Prostate gland (tissue), 2 donors: ENCODE results near the gene IQCC.

ENCODE experiments used
- POLR2A ChIP-seq: fragments of 450-650 bp; IDR thresholded peaks from one replicate; pipeline ENCODE4 v1.6.1; 2016; ENCODE audit warnings: antibody characterized with exemption, mild to moderate bottlenecking
- POLR2AphosphoS5 ChIP-seq: sonication (generic); formaldehyde crosslinking; IDR thresholded peaks from one replicate; pipeline ENCODE4 v1.6.1; 2017; ENCODE audit warnings: antibody characterized with exemption
- TF ChIP-seq, protein P1 (sequence below), 4 experiments: fragments of 200-600 bp in 2 of 4; fragments of 450-650 bp in 2 of 4; sonication (generic) in 2 of 4; IDR thresholded peaks; 1 replicate in 3 of 4; 2 replicates in 1 of 4; pipeline ENCODE4 v1.5.1; 2016 to 2019; ENCODE audit warnings: antibody characterized with exemption in 4 of 4, mild to moderate bottlenecking in 2 of 4, moderate library complexity in 2 of 4

DNA sequence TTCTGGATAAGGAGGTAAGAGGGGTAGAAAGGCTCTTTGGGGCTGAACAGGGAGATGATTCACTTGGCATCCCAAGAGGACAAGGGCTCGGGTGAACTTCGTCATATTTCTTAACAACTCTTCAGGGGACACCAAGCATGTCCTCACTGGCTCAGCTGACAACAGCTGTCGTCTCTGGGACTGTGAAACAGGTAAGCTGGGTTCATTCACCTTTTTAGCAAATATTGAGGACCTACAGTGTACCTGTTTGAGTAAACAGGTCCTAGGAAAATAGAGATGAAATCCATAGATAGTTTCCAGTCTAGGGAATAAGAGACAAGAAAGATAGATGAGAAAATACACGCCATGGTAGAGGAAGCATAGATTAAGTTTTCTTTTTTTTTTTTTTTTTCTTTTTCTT, 18.8 kb downstream of the IQCC start:
- TF ChIP-seq POLR2A = no peak
- TF ChIP-seq, protein P1, sequence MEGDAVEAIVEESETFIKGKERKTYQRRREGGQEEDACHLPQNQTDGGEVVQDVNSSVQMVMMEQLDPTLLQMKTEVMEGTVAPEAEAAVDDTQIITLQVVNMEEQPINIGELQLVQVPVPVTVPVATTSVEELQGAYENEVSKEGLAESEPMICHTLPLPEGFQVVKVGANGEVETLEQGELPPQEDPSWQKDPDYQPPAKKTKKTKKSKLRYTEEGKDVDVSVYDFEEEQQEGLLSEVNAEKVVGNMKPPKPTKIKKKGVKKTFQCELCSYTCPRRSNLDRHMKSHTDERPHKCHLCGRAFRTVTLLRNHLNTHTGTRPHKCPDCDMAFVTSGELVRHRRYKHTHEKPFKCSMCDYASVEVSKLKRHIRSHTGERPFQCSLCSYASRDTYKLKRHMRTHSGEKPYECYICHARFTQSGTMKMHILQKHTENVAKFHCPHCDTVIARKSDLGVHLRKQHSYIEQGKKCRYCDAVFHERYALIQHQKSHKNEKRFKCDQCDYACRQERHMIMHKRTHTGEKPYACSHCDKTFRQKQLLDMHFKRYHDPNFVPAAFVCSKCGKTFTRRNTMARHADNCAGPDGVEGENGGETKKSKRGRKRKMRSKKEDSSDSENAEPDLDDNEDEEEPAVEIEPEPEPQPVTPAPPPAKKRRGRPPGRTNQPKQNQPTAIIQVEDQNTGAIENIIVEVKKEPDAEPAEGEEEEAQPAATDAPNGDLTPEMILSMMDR (IDR thresholded peaks at IDR 0.05) = no peak
- no peak for TF ChIP-seq POLR2AphosphoS5
